HepG2 (cell line): ENCODE measurements around the gene SPESP1. TPM values are rescaled to one million over a fixed set of nuclear protein-coding genes. Genes with fewer than 3 reads are reported as not detected.
"Not testable (repeated sequence)": the region's sequence is repeated elsewhere in the genome, so short reads cannot be mapped to it uniquely, and the experiment has no call there.

Experiments
- ATAC-seq: fragments of 200-7000 bp; cut with Tn5 transposase; 3 replicates; pipeline ENCODE4 v1.9.1; 2020; ENCODE audit warnings: mild to moderate bottlenecking, moderate library complexity
- BruUV-seq: library from RNA; stranded (reverse); fragments of 400-500 nt; replicated peaks from 2 replicates; lab custom pipeline; 2021; lab: Mats Ljungman, UMichigan
- CTCF ChIA-PET: fragments of 300-600 bp; formaldehyde crosslinking; extraction: SDS; loops from one replicate; lab custom pipeline; 2021; ENCODE audit warnings: low total read pairs, inconsistent platforms, low intra/inter-chr PET ratio; lab: Yijun Ruan, JAX
- POLR2A ChIA-PET: fragments of 350-600 bp; sonication (Branson Sonifier 250); formaldehyde crosslinking; loops from one replicate; lab custom pipeline; 2020; ENCODE audit warnings: antibody characterized with exemption, inconsistent platforms; lab: Yijun Ruan, JAX
- DNase-seq: peaks from one replicate; pipeline ENCODE4 v3.0.0-alpha.2; 2015; ENCODE audit warnings: low spot score
- FAIRE-seq: peaks from 3 replicates; lab custom pipeline; 2011; peaks lifted over from hg19 to GRCh38; lab: Jason Lieb, UNC
- H2AFZ ChIP-seq: one replicate; pipeline ENCODE4 v1.6.1; 2011; ENCODE audit warnings: low read length, inconsistent platforms
- H3K27ac ChIP-seq: fragments of 300-600 bp; 3 replicates; pipeline ENCODE4 v1.8.0; 2011; ENCODE audit warnings: mixed run types, mild to moderate bottlenecking, mixed read lengths, low read length, inconsistent platforms; ENCODE audit not compliant: insufficient read depth; ENCODE audit errors: extremely low read length
- H3K27me3 ChIP-seq, 2 experiments: fragments of 200-600 bp in 1 of 2; 2 replicates in 1 of 2; 3 replicates in 1 of 2; pipeline versions ENCODE4 v1.6.0 to v1.8.0; 2011; ENCODE audit warnings: low read length in 2 of 2, mild to moderate bottlenecking in 2 of 2, moderate library complexity in 2 of 2, inconsistent platforms in 1 of 2; ENCODE audit not compliant: insufficient read depth in 2 of 2, control insufficient read depth in 1 of 2
- H3K36me3 ChIP-seq, 2 experiments: fragments of 200-600 bp in 1 of 2; replicated peaks in 1 of 2; 2 replicates in 1 of 2; 3 replicates in 1 of 2; pipeline versions ENCODE4 v1.5.1 to v1.8.0; 2011; ENCODE audit warnings: low read length in 2 of 2, inconsistent platforms in 1 of 2; ENCODE audit not compliant: insufficient read depth in 2 of 2, control insufficient read depth in 1 of 2
- H3K4me1 ChIP-seq: 2 replicates; pipeline ENCODE4 v1.5.1; 2012; ENCODE audit warnings: low read length, inconsistent platforms; ENCODE audit not compliant: insufficient read depth
- H3K4me2 ChIP-seq: 2 replicates; pipeline ENCODE4 v1.6.0; 2011; ENCODE audit warnings: low read depth, low read length, inconsistent platforms
- H3K4me3 ChIP-seq, 3 experiments: fragments of 200-600 bp in 1 of 3; sonication (generic), shearing (Covaris generic) in 1 of 3; replicated peaks in 1 of 3; 2 replicates each; pipeline ENCODE4 v1.5.1; 2011 to 2016; ENCODE audit warnings: low read length in 3 of 3, inconsistent platforms in 2 of 3, low read depth in 2 of 3, mild to moderate bottlenecking in 2 of 3, control low read depth in 1 of 3, mixed read lengths in 1 of 3; ENCODE audit not compliant: insufficient read depth in 1 of 3
- H3K79me2 ChIP-seq: one replicate; pipeline ENCODE4 v1.6.1; 2011; ENCODE audit warnings: low read length, inconsistent platforms; ENCODE audit not compliant: insufficient read depth
- H3K9ac ChIP-seq: 2 replicates; pipeline ENCODE4 v1.6.0; 2011; ENCODE audit warnings: mild to moderate bottlenecking, low read depth, low read length, inconsistent platforms; ENCODE audit not compliant: insufficient read depth
- H3K9me3 ChIP-seq: 2 replicates; pipeline ENCODE4 v1.5.1; 2012; ENCODE audit warnings: mild to moderate bottlenecking, low read length
- H4K20me1 ChIP-seq: 2 replicates; pipeline ENCODE4 v1.6.0; 2011; ENCODE audit warnings: inconsistent platforms, mild to moderate bottlenecking, low read length, moderate library complexity; ENCODE audit not compliant: insufficient read depth
- ATF6 ChIP-seq: sonication (generic); formaldehyde crosslinking; conservative IDR thresholded peaks from 2 replicates; pipeline ENCODE4 v1.4.0; 2020; ENCODE audit warnings: missing genetic modification reagents
- CCAR2 ChIP-seq: fragments of 200-400 bp; formaldehyde crosslinking; optimal IDR thresholded peaks from 2 replicates; pipeline ENCODE3; 2018; ENCODE audit warnings: low read depth, mild to moderate bottlenecking, low read length, moderate library complexity
- CHD2 ChIP-seq: IDR thresholded peaks from 2 replicates; pipeline ENCODE4 v1.6.1; 2011; ENCODE audit warnings: low read depth, low read length, improper control_type of control experiment
- FOSL1 ChIP-seq: sonication (generic); formaldehyde crosslinking; IDR thresholded peaks from 2 replicates; pipeline ENCODE4 v1.9.0; 2021; ENCODE audit warnings: missing genetic modification reagents, borderline replicate concordance
- FOXM1 ChIP-seq: sonication (generic); formaldehyde crosslinking; IDR thresholded peaks from 2 replicates; pipeline ENCODE4 v1.5.0; 2020; ENCODE audit warnings: missing genetic modification reagents
- FOXO4 ChIP-seq: sonication (generic); formaldehyde crosslinking; conservative IDR thresholded peaks from 2 replicates; pipeline ENCODE4 v1.8.1; 2023; ENCODE audit warnings: missing genetic modification reagents
- GATA4 ChIP-seq: sonication (generic); IDR thresholded peaks from 2 replicates; pipeline ENCODE4 v1.6.1; 2016; ENCODE audit warnings: antibody characterized with exemption, low read depth, borderline replicate concordance
- HOXA7 ChIP-seq: sonication (generic); formaldehyde crosslinking; IDR thresholded peaks from 2 replicates; pipeline ENCODE4 v1.8.1; 2022; ENCODE audit warnings: mild to moderate bottlenecking, missing genetic modification reagents, moderate library complexity
- ISX ChIP-seq: sonication (generic); formaldehyde crosslinking; conservative IDR thresholded peaks from 2 replicates; pipeline ENCODE4 v1.5.0; 2020; ENCODE audit warnings: missing genetic modification reagents
- MBNL3 ChIP-seq: fragments of 250-450 bp; sonication (Bioruptor Pico); conservative IDR thresholded peaks from 2 replicates; pipeline ENCODE4 v1.8.0; 2022; ENCODE audit warnings: mild to moderate bottlenecking, inconsistent platforms
- PCBP2 ChIP-seq: fragments of 200-400 bp; formaldehyde crosslinking; optimal IDR thresholded peaks from 2 replicates; pipeline ENCODE3; 2018; ENCODE audit warnings: low read length, low read depth; ENCODE audit not compliant: poor library complexity, severe bottlenecking
- SATB2 ChIP-seq: sonication (generic); formaldehyde crosslinking; IDR thresholded peaks from 2 replicates; pipeline ENCODE4 v1.5.0; 2020; ENCODE audit warnings: missing genetic modification reagents
- ZNF800 ChIP-seq: sonication (generic); formaldehyde crosslinking; IDR thresholded peaks from 2 replicates; pipeline ENCODE4 v1.4.0; 2020; ENCODE audit warnings: missing genetic modification reagents
- WGBS: methylation state at CpG from one replicate; pipeline ENCODE4 v1.1.6; 2017; ENCODE audit warnings: low lambda C conversion rate; 5-methylcytosine and 5-hydroxymethylcytosine counted together
- in situ Hi-C: cut with HindIII; loops from 2 replicates; pipeline ENCODE4 v1.10.0; 2017; ENCODE audit warnings: low pct_unique_long_range_greater_than_20kb; ENCODE audit not compliant: extremely low pct_ligation_motif_present
- intact Hi-C: fragments of 100-400 bp; cut with micrococcal nuclease; formaldehyde crosslinking; loops from one replicate; pipeline ENCODE4 v1.10.0; 2022; ENCODE audit not compliant: unreplicated experiment
- polyA plus RNA-seq, 8 experiments: library from polyadenylated mRNA; depleted of rRNA in 3 of 8; stranded (reverse) in 7 of 8; unstranded in 1 of 8; fragments of >200 nt; fragmentation: Illumina TruSeq in 4 of 8; extraction: Trizol in 4 of 8; gene quantifications; 2 replicates each; pipeline versions ENCODE4 v1.2.1 to v1.2.3, GENCODE V29; 2011 to 2016; ENCODE audit warnings: low read depth in 4 of 8, missing spikeins in 1 of 8, mixed read lengths in 1 of 8; ENCODE audit not compliant: insufficient read depth in 1 of 8
- total RNA-seq, 5 experiments: library from RNA; depleted of rRNA; stranded (reverse); fragments of >200 nt; fragmentation: Illumina TruSeq; extraction: Trizol; gene quantifications; 2 replicates each; pipeline ENCODE4 v1.2.3, GENCODE V29; 2016; ENCODE audit warnings: low read depth in 1 of 5

The SPESP1 gene
- total and polyA plus RNA-seq, 2 of the 13 experiments (the other 11 are each of a cell fraction or from before 2014, with no cell fraction given), result not detected

- TF ChIP-seq FOSL1 (no peak), CCAR2 (no peak)
Observed at GRCh38 chr15:68962465-68962864, 32.1 kb downstream of the SPESP1 start (continued).

- H4K20me1 ChIP-seq, H2AFZ ChIP-seq, BruUV-seq, DNase-seq, H3K4me2 ChIP-seq, POLR2A ChIA-PET, H3K4me1 ChIP-seq, FAIRE-seq, CTCF ChIA-PET, H3K27ac ChIP-seq, H3K4me3 ChIP-seq, in situ Hi-C loops, H3K27me3 ChIP-seq, ATAC-seq, intact Hi-C loops, H3K9ac ChIP-seq, H3K79me2 ChIP-seq, H3K9me3 ChIP-seq, H3K36me3 ChIP-seq: not testable (repeated sequence)
- 20% methylated on average over 6 of the region's 7 CpGs for WGBS
Observed at GRCh38 chr15:68963719-68964118, 33.4 kb downstream of the SPESP1 start.

GRCh38 chr15:68966996-68967395 lies 36.7 kb downstream of the SPESP1 start:
- POLR2A ChIA-PET, result no interaction called here
- no peak for FAIRE-seq
- Histone ChIP-seq H3K79me2 (no peaks in the 10 kb centered on the region), H3K9me3 (no peaks in the 10 kb centered on the region), H3K36me3 (no peaks in the 10 kb centered on the region), H4K20me1 (no peaks in the 10 kb centered on the region), H3K4me1 (no peaks in the 10 kb centered on the region), H3K27ac (no peak overlapping the region), H3K4me2 (no peak overlapping the region), H3K9ac (no peak overlapping the region), H3K4me3 (no peak overlapping the region), H3K27me3 (no peaks in the 10 kb centered on the region), H2AFZ (no peak overlapping the region)
- CTCF ChIA-PET, result no interaction called here
- BruUV-seq, result no TSS peak
- intact Hi-C loops, result no loop called here
- no peak for DNase-seq
- in situ Hi-C loops, result no loop called here
- 6% methylated on average over 5 of the region's 5 CpGs for WGBS
- no peak for ATAC-seq
- no peak for TF ChIP-seq MBNL3 (CRISPR knock-in tag)
- no peak for TF ChIP-seq ZNF800
- no peak for TF ChIP-seq PCBP2
- no peak for TF ChIP-seq ISX (CRISPR knock-in tag)
- no peak for TF ChIP-seq FOXO4
- no peak for TF ChIP-seq SATB2 (CRISPR knock-in tag)
- no peak for TF ChIP-seq FOXM1 (CRISPR knock-in tag)
- TF ChIP-seq HOXA7 (CRISPR knock-in tag), result no peak
- TF ChIP-seq CHD2, result no peak
- no peak for TF ChIP-seq ATF6 (CRISPR knock-in tag)
- no peak for TF ChIP-seq GATA4
